BLaER1 (cell line): ENCODE results near the gene MIAT.

ENCODE experiments used
- H3K27ac ChIP-seq: shearing (Covaris generic); formaldehyde crosslinking; 2 replicates; pipeline ENCODE4 v1.8.1; 2022
- H3K27me3 ChIP-seq: shearing (Covaris generic); formaldehyde crosslinking; 2 replicates; pipeline ENCODE4 v1.8.1; 2022
- H3K36me3 ChIP-seq: shearing (Covaris generic); formaldehyde crosslinking; 2 replicates; pipeline ENCODE4 v1.8.1; 2022
- H3K4me1 ChIP-seq: shearing (Covaris generic); formaldehyde crosslinking; 2 replicates; pipeline ENCODE4 v1.8.1; 2022
- H3K4me2 ChIP-seq: shearing (Covaris generic); formaldehyde crosslinking; 2 replicates; pipeline ENCODE4 v1.8.1; 2022
- H3K4me3 ChIP-seq: shearing (Covaris generic); formaldehyde crosslinking; 2 replicates; pipeline ENCODE4 v1.8.1; 2022
- H3K9ac ChIP-seq: shearing (Covaris generic); formaldehyde crosslinking; 2 replicates; pipeline ENCODE4 v1.8.1; 2022
- H3K9me3 ChIP-seq: shearing (Covaris generic); formaldehyde crosslinking; 2 replicates; pipeline ENCODE4 v1.8.1; 2022
- H4K20me1 ChIP-seq: shearing (Covaris generic); formaldehyde crosslinking; 2 replicates; pipeline ENCODE4 v1.8.1; 2022
- Cebpa-rat ChIP-seq: shearing (Covaris generic); IDR thresholded peaks from 2 replicates; pipeline ENCODE4 v1.8.1; 2022

MIAT gene

DNA sequence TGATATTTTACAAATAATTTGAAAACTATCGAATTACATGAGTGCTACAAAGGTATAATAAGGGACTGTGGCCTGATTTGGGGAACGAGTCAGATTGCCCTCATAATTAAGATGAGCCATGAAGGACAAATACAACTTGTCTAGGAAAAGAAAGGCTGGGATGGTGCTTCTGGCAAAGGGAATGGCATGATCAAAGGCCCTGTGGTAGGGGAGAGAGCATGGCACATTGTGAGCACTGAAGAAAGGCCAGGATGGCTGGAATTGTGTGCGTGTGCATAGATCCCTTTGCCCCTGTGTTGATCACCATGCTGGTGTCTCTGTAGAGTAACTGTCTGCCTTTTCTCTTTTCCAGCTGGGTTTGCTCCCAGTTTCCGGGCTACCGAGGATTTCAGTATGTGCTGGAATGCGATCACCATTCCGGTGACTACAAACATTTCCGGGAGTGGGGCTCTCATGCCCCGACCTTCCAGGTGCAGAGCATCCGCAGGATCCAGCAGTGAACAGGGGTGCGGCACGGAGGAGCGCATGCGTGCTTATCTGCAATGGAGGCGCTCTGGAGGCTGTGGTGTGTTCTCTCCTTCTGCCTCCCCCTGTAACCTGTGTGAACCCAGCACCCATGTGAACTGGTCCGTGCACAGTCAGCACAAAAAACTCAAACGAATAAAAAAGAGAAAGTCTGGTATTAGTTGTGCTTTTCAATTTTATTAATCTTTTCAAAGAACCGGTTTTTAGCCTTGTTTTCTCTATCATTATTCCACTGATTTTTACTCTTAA, 27.2 kb upstream of the MIAT start:
- Histone ChIP-seq H4K20me1 (no peaks in the 10 kb centered on the region), H3K4me3 (no peak overlapping the region), H3K27me3 (no peaks in the 10 kb centered on the region), H3K9me3 (peaks cover 16% of the 10 kb centered on the region), H3K36me3 (no peaks in the 10 kb centered on the region), H3K4me2 (no peak overlapping the region), H3K4me1 (peaks cover 11% of the 10 kb centered on the region), H3K9ac (no peak overlapping the region), H3K27ac (no peak overlapping the region)
- TF ChIP-seq Cebpa-rat: no peak

GRCh38 chr22:26631282-26631681, 26.1 kb upstream of the MIAT start:
- H3K9ac ChIP-seq: no peak overlapping the region

GRCh38 chr22:26632422-26633155, 24.8 kb upstream of the MIAT start:
- no peak overlapping the region for H3K9ac ChIP-seq
- peaks cover 16% of the 10 kb centered on the region for H3K9me3 ChIP-seq
- H3K27me3 ChIP-seq: no peaks in the 10 kb centered on the region
- 0 out of 2 replicates have a peak overlapping the region, but pooled peaks have one; percentile 26 for H3K27ac ChIP-seq
- no peak overlapping the region for H3K4me3 ChIP-seq
- H3K36me3 ChIP-seq: no peaks in the 10 kb centered on the region
- H3K4me2 ChIP-seq: peak overlapping the region; percentile 19; the same call in 1 of the 2 replicates
- TF ChIP-seq Cebpa-rat: no peak
- no peaks in the 10 kb centered on the region for H4K20me1 ChIP-seq
- H3K4me1 ChIP-seq: peaks cover 11% of the 10 kb centered on the region

More at GRCh38 chr22:26631282-26631681, 26.1 kb upstream of the MIAT start:
- Histone ChIP-seq H3K9me3 (peaks cover 16% of the 10 kb centered on the region), H4K20me1 (no peaks in the 10 kb centered on the region), H3K27me3 (no peaks in the 10 kb centered on the region), H3K4me1 (peaks cover 11% of the 10 kb centered on the region), H3K4me3 (no peak overlapping the region), H3K36me3 (no peaks in the 10 kb centered on the region), H3K27ac (no peak overlapping the region), H3K4me2 (no peak overlapping the region)
- TF ChIP-seq Cebpa-rat: no peak

DNA sequence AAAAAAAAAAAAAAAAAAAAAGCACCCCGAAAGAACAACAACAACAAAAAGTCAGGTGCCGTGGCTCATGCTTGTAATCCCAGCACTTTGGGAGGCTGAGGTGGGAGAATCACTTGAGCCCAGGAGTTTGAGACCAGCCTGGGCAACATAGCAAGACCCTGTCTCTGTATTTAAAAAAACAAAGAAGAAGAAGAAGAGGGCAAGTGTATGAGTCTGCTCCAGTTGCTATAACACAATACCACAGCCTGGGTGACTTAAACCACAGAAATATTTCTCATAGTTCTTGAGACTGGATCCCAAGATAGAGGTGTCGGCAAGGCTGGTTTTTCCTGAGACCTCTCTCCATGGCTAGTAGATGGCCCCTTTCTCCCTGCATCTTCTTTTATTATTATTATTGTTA, 23.2 kb upstream of the MIAT start:
- Histone ChIP-seq H3K9me3 (peaks cover 16% of the 10 kb centered on the region), H3K4me3 (no peak overlapping the region), H3K27me3 (no peaks in the 10 kb centered on the region), H3K27ac (no peak overlapping the region), H3K4me2 (no peak overlapping the region), H3K36me3 (no peaks in the 10 kb centered on the region), H3K9ac (no peak overlapping the region), H3K4me1 (peaks cover 26% of the 10 kb centered on the region), H4K20me1 (no peaks in the 10 kb centered on the region)
- TF ChIP-seq Cebpa-rat: no peak

DNA sequence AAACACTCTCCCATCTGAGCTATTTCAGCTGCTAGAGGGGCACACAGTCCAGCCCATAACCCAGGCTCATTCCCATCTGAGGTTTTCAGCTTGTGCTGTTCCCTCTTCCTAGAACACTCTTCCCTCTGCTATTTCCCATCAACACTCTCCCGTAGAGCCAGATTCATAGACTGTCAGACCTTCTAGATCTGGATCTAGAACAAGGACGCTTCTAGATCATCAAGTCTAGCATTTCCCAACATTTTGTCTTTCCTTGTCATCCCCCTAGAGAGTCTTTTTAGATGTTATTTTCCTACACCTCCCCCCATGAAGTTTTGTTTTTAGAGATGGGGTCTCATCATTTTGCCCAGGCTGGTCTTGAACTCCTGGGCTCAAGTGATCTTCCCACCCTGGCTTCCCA, 22.3 kb upstream of the MIAT start:
- Histone ChIP-seq H3K4me2 (no peak overlapping the region), H3K27ac (no peak overlapping the region), H3K36me3 (no peaks in the 10 kb centered on the region), H3K9me3 (peaks cover 11% of the 10 kb centered on the region), H3K9ac (no peak overlapping the region), H3K4me3 (no peak overlapping the region), H4K20me1 (no peaks in the 10 kb centered on the region), H3K27me3 (no peaks in the 10 kb centered on the region), H3K4me1 (peaks cover 29% of the 10 kb centered on the region)
- TF ChIP-seq Cebpa-rat: no peak

GRCh38 chr22:26636296-26636695, 21.1 kb upstream of the MIAT start:
- Histone ChIP-seq H3K36me3 (no peaks in the 10 kb centered on the region), H3K9ac (no peak overlapping the region), H3K27me3 (no peaks in the 10 kb centered on the region), H3K4me3 (no peak overlapping the region), H3K4me1 (peaks cover 38% of the 10 kb centered on the region), H3K9me3 (no peaks in the 10 kb centered on the region), H3K27ac (no peak overlapping the region), H3K4me2 (no peak overlapping the region), H4K20me1 (no peaks in the 10 kb centered on the region)
- TF ChIP-seq Cebpa-rat: no peak

- no peak overlapping the region for H3K4me3 ChIP-seq
- H3K27me3 ChIP-seq: no peaks in the 10 kb centered on the region
- peaks cover 91% of the 10 kb centered on the region for H3K4me1 ChIP-seq
- peak overlapping the region; percentile 87 for H3K4me2 ChIP-seq
- no peaks in the 10 kb centered on the region for H3K36me3 ChIP-seq
- peak overlapping the region; percentile 70 for H3K9ac ChIP-seq
- no peaks in the 10 kb centered on the region for H3K9me3 ChIP-seq
- H4K20me1 ChIP-seq: no peaks in the 10 kb centered on the region
- H3K27ac ChIP-seq: peak overlapping the region; percentile 85
- no peak for TF ChIP-seq Cebpa-rat
These were observed 14.6 kb upstream of the MIAT start for GRCh38 chr22:26642465-26643417.

- Histone ChIP-seq H3K4me1 (peaks cover 91% of the 10 kb centered on the region), H3K4me3 (no peak overlapping the region), H4K20me1 (no peaks in the 10 kb centered on the region), H3K4me2 (peak overlapping the region; percentile 87), H3K27me3 (no peaks in the 10 kb centered on the region), H3K36me3 (no peaks in the 10 kb centered on the region), H3K27ac (peak overlapping the region; percentile 85), H3K9ac (peak overlapping the region; percentile 70; the same call in 1 of the 2 replicates), H3K9me3 (no peaks in the 10 kb centered on the region)
- no peak for TF ChIP-seq Cebpa-rat
These were observed 13.8 kb upstream of the MIAT start for GRCh38 chr22:26643418-26644100.

DNA sequence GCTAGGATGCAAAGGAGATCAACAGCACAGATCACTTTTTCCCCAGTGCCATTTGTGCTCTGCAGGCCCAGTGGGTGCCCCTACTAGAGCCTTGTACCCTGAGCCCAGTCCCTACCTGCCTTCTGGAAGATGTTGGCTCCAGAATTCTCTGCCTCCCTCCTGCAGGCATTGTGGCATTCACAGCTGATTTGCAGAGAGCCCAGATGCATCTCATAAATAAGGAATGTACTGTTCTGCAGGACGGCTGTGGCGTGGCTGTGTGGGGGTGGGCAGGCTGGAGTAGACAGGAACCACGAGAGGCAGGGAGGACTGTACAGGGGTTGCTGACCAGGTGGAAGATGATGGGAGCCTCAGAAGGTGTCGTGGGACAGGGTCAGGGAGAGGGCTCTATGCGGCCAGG, 11.2 kb upstream of the MIAT start:
- H3K4me1 ChIP-seq: peaks cover 87% of the 10 kb centered on the region
- peak overlapping the region; percentile 87 for H3K4me2 ChIP-seq
- no peak overlapping the region for H3K9ac ChIP-seq

More for the DNA sequence above, 11.2 kb upstream of the MIAT start:
- Histone ChIP-seq H3K27me3 (peaks cover under 1% of the 10 kb centered on the region; the same call in 1 of the 2 replicates), H3K4me3 (no peak overlapping the region), H3K36me3 (no peaks in the 10 kb centered on the region), H3K27ac (0 out of 2 replicates have a peak overlapping the region, but pooled peaks have one; percentile 0), H3K9me3 (no peaks in the 10 kb centered on the region), H4K20me1 (no peaks in the 10 kb centered on the region)
- no peak for TF ChIP-seq Cebpa-rat
